ENCODE results near the gene KLHL26.

KLHL26 gene

GRCh38 chr19:18718846-18719458 lies 82.1 kb downstream of the KLHL26 start:
- TF ChIP-seq CTCF (IDR thresholded peaks at IDR 0.05; ENCODE audit: low read depth, low read length), result no peak
- no peak for DNase-seq (ENCODE audit: extremely low read depth, low read depth)

DNA sequence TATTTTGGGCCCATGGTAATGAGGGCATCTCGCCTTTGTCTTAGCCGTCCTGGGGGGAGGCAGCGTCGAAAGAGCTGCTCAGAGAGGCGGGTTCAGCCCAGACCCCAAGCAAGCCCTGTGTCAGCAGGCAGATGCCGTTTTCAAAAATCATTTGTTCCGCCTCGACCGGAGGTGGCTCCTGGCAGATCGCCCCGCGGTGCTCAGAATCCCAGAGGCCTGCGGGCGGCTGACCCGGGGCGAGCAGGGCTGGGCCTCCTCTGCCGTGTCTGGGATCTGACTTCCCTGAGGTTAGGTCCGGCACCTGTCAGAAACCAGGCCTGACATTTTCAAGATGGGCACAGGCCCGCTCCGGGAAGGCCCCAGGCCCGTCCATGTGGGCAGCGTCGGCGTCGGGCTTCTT lies 82.7 kb downstream of the KLHL26 start:
- TF ChIP-seq CTCF (IDR thresholded peaks at IDR 0.05; ENCODE audit: low read depth, low read length), result no peak
- DNase-seq (ENCODE audit: extremely low read depth, low read depth), result no peak

All from AG09319 (cell line).